GM12873 (cell line): Measurements from ENCODE around the gene DNLZ.

Source experiments
- CTCF ChIP-seq: IDR thresholded peaks from 2 replicates; pipeline ENCODE4 v1.5.1; 2012; ENCODE audit warnings: low read depth, mild to moderate bottlenecking, moderate library complexity, low read length, control low read depth; ENCODE audit not compliant: insufficient read depth; ENCODE audit errors: missing control alignments

DNLZ gene

GRCh38 chr9:136366826-136367225 lies 3.3 kb upstream of the DNLZ start:
- TF ChIP-seq CTCF: no peak

- no peak for TF ChIP-seq CTCF
Observed at GRCh38 chr9:136365775-136366222, 2.3 kb upstream of the DNLZ start.

- no peak for TF ChIP-seq CTCF
Observed at GRCh38 chr9:136364942-136365774, 1.6 kb upstream of the DNLZ start.

- TF ChIP-seq CTCF: no peak
Observed at GRCh38 chr9:136363949-136364748, 605 bp upstream of the DNLZ start.

DNA sequence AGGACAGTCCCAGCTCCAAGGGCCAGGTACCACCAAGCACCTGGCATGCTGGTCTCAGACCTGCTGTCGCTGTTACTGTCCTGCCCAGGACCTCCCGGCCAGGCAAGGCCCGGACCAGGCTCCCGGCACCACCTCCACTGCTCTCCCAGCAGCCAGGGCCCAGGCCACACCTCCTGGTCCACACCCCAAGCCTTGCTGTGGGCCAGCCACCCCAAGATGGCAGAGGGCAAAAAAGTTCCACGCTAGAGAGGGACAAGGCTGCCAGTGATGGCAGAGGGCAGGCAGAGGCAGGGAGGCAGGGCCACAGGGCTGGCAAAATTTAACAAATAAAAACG lies 1.1 kb downstream of the DNLZ start:
- no peak for TF ChIP-seq CTCF

- TF ChIP-seq CTCF: no peak
Observed at GRCh38 chr9:136361754-136362449, 1.6 kb downstream of the DNLZ start.
